Measurements from ENCODE around the gene G6PD. TPM values are rescaled to one million over a fixed set of nuclear protein-coding genes. Genes with fewer than 3 reads are reported as not detected.

The G6PD gene
- total RNA-seq, 1 experiment from 2014 or later: 39.1 TPM

GRCh38 chrX:154525606-154526490 lies 20.8 kb downstream of the G6PD start:
- in situ Hi-C loops (cut with HindIII; ENCODE audit: low pct_unique_long_range_greater_than_20kb, low sequenced_read_pairs): no loop called here
- DNase-seq (ENCODE audit: low read depth, low spot score): no peak

DNA sequence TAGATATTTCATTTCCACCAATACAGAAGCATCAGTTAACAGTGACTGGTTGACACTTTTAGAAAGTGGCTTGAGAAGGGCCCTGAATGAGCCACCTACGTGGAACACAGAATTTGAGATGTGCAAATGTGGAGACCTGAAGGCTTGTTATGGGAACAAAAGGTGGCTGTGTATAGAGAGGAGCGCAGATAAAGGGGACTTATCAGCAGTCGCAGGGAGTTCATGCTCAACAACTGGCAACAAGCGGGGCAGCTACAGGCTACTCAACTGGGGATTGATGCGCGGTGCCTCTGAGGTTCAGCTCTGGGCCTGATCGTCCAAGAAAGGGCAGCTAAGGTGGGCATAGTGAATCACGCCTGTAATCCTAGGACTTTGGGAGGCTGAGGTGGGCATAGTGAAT lies 27.3 kb downstream of the G6PD start:
- in situ Hi-C loops (cut with HindIII; ENCODE audit: low pct_unique_long_range_greater_than_20kb, low sequenced_read_pairs): no loop called here
- DNase-seq (ENCODE audit: low read depth, low spot score): no peak

- DNase-seq (ENCODE audit: low read depth, low spot score): no peak
Measured at GRCh38 chrX:154517101-154517781, 29.4 kb downstream of the G6PD start.

DNA sequence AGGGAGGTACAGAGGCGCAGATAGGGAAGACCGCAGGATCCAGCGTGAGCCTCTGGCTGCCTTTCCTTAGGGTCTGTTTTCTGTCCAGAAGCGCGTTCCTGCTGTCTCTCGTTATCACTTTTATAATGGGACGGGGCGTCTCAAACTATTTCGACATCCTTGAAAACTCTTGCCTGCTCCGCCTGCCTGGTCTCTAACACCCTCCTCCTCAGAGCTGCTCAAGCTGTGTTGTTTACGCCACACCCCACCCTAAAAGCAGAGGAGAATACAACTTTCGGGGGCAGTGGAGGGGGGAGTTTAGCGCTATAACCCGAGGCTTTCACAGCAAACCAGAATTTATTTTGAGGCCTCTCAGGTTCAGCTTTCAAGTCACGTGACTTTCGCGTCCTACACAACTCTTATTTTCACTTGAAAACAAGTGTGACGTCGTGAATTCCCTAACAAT lies 30.0 kb downstream of the G6PD start:
- DNase-seq (ENCODE audit: low read depth, low spot score): no peak
- in situ Hi-C loops (cut with HindIII; ENCODE audit: low pct_unique_long_range_greater_than_20kb, low sequenced_read_pairs): no loop called here

More at GRCh38 chrX:154517101-154517781, 29.4 kb downstream of the G6PD start:
- in situ Hi-C loops (cut with HindIII; ENCODE audit: low pct_unique_long_range_greater_than_20kb, low sequenced_read_pairs): no loop called here

DNA sequence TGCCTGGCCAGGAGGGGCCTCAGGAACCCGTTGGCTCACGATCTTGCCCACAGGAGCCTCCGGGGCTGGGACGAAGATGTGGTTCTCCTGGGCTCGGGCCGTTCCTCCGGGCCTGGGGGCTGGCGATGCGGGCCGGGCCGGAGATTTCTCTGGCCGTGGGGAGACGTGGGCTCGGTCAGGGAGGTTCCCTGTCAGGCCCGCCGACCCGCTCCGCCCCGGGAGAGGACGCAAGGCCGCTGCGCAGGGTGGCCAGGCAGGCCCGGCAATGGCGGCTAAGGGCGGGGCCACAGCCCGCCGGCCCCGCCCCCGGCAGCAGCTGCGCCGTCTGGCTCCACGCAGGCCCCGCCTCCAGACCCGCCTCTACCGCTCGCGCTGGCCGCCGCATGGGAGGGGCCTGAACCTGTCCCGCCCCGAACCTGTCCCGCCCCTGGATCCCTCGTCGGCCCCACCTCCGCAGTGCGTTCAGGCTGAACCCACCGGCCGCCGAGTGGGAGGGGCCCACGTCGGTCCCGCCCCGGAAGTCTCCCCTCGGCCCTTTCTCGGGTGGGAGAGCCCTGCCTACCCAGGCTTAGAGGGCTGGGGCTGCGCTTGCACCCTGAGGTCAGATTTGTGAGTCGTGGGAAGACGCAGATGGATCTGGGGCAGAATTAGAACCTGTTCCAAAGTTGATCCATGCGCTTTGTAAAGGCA lies 30.5 kb downstream of the G6PD start, which contains the start of gene FAM3A:
Gene FAM3A (minus strand): TSS at position 267 of the 690 bp plus-strand sequence. CDS start 460 bp downstream, outside the sequence.
- in situ Hi-C loops (cut with HindIII; ENCODE audit: low pct_unique_long_range_greater_than_20kb, low sequenced_read_pairs): no loop called here
- DNase-seq (ENCODE audit: low read depth, low spot score): peak; percentile 82

- DNase-seq (ENCODE audit: low read depth, low spot score): no peak
- in situ Hi-C loops (cut with HindIII; ENCODE audit: low pct_unique_long_range_greater_than_20kb, low sequenced_read_pairs): no loop called here
Measured at GRCh38 chrX:154515090-154515965, 31.3 kb downstream of the G6PD start.

DNA sequence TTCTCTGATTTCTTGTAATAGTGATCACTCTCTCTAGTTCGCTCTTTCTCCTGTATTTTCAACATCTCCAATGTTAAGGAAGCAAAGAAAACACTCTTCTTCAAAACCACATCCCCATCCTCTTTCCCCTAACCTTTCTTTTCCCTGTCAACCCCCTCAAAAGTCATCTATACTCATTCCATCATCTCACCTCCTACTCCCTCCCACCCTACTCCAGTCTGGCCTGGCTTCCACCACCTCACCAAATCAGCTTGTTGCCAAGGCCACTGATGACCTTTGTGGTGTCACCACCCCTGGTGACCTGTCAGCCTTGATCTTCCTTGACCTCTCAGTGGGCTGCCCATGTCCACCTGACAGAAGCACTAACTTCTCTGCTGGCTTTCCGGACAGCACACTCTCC lies 32.9 kb downstream of the G6PD start:
- DNase-seq (ENCODE audit: low read depth, low spot score): no peak
- in situ Hi-C loops (cut with HindIII; ENCODE audit: low pct_unique_long_range_greater_than_20kb, low sequenced_read_pairs): no loop called here

DNA sequence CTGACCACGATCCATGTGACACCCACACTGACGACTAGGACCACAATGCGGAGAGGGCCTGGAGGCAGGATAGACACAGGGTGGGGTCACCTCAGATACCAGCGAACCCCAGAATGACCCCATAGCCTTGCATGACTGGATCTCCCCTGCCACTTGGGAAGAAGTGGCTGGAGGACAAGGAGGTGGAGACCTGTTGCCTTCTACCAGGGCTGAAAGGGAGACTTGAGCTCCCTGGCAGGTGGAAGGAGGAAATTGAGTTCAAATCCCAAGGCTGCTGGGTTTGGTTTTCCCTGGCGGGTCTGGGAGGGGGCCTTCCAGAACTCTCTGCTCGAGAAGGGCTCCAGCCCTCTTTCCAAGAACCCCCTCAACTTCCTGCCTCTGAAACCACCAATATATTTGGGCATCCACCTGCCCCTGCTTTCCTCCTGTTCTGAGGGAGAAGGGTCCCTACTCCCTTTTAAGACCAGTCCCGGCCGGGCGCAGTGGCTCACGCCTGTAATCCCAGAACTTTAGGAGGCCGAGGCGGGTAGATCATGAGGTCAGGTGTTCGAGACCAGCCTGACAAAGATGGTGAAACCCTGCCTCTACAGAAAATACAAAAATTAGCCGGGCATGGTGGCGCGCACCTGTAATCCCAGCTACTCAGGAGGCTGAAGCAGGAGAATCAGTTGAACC lies 33.6 kb downstream of the G6PD start:
- no peak for DNase-seq (ENCODE audit: low read depth, low spot score)
- in situ Hi-C loops (cut with HindIII; ENCODE audit: low pct_unique_long_range_greater_than_20kb, low sequenced_read_pairs): no loop called here

GRCh38 chrX:154511761-154512160 lies 34.9 kb downstream of the G6PD start:
- in situ Hi-C loops (cut with HindIII; ENCODE audit: low pct_unique_long_range_greater_than_20kb, low sequenced_read_pairs): no loop called here
- no peak for DNase-seq (ENCODE audit: low read depth, low spot score)

- DNase-seq (ENCODE audit: low read depth, low spot score): no peak
- in situ Hi-C loops (cut with HindIII; ENCODE audit: low pct_unique_long_range_greater_than_20kb, low sequenced_read_pairs): no loop called here
Measured at GRCh38 chrX:154509455-154509854, 37.2 kb downstream of the G6PD start.

DNA sequence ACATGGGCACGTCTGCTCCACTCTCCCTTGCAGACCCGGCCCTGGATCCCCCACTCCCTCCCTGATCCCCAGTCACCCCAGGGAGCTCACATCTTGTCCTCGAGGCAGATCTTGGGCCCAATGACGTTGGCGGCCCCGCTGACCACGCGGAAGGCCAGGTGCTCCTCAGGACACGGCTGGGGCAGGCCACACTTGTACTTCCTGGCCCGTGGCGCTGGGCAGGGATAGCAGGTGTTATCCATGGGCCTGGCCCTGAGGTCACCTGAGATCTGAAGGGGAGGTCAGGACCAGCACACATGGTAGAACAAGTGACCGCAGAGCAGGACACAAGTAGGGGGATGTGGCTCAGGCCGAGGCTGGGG lies 38.3 kb downstream of the G6PD start:
- in situ Hi-C loops (cut with HindIII; ENCODE audit: low pct_unique_long_range_greater_than_20kb, low sequenced_read_pairs): no loop called here
- DNase-seq (ENCODE audit: low read depth, low spot score): no peak

- no peak for DNase-seq (ENCODE audit: low read depth, low spot score)
- in situ Hi-C loops (cut with HindIII; ENCODE audit: low pct_unique_long_range_greater_than_20kb, low sequenced_read_pairs): no loop called here
Measured at GRCh38 chrX:154507673-154508383, 38.8 kb downstream of the G6PD start.

GRCh38 chrX:154506483-154507332 lies 39.9 kb downstream of the G6PD start:
- in situ Hi-C loops (cut with HindIII; ENCODE audit: low pct_unique_long_range_greater_than_20kb, low sequenced_read_pairs): no loop called here

DNA sequence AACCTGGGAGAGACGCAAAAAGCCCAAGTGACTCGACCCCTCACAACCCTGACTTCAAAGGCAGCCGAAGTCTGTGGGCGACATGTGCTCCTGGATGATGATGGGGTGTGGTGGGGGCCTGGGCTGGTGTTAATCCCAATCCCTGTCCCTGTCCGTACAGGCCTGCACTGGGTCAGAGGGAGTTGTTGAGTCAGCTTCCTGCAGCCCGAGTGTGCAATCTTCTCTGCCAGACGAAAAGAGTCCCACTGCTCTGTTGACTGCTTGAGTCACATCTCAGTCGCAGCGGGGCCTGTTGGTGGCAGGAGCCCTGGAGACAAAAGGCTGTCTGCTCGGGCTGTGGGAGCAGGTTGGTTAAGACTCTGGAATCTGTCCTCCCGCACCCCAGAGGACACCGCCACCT lies 40.9 kb downstream of the G6PD start:
- in situ Hi-C loops (cut with HindIII; ENCODE audit: low pct_unique_long_range_greater_than_20kb, low sequenced_read_pairs): no loop called here
- DNase-seq (ENCODE audit: low read depth, low spot score): no peak

More at GRCh38 chrX:154506483-154507332, 39.9 kb downstream of the G6PD start:
- no peak for DNase-seq (ENCODE audit: low read depth, low spot score)

- no peak for DNase-seq (ENCODE audit: low read depth, low spot score)
- in situ Hi-C loops (cut with HindIII; ENCODE audit: low pct_unique_long_range_greater_than_20kb, low sequenced_read_pairs): no loop called here
Measured at GRCh38 chrX:154502989-154503388, 43.7 kb downstream of the G6PD start.
